Hindlimb muscle (tissue), 1 donor: Measurements from ENCODE around the gene KLHL17. TPM values are rescaled to one million over a fixed set of nuclear protein-coding genes. Genes with fewer than 3 reads are reported as not detected.

Source experiments
- DNase-seq: peaks from one replicate; pipeline ENCODE4 v3.0.0-alpha.2; 2013
- polyA plus RNA-seq: library from polyadenylated mRNA; unstranded; fragments of 120-200 nt; gene quantifications from one replicate; pipeline ENCODE4 v1.2.1, GENCODE V29; 2013; ENCODE audit not compliant: insufficient read length

The KLHL17 gene
- polyA plus RNA-seq, 1 donor: 6.0 TPM

GRCh38 chr1:952603-953002, 7.8 kb upstream of the KLHL17 start:
- DNase-seq: no peak

DNA sequence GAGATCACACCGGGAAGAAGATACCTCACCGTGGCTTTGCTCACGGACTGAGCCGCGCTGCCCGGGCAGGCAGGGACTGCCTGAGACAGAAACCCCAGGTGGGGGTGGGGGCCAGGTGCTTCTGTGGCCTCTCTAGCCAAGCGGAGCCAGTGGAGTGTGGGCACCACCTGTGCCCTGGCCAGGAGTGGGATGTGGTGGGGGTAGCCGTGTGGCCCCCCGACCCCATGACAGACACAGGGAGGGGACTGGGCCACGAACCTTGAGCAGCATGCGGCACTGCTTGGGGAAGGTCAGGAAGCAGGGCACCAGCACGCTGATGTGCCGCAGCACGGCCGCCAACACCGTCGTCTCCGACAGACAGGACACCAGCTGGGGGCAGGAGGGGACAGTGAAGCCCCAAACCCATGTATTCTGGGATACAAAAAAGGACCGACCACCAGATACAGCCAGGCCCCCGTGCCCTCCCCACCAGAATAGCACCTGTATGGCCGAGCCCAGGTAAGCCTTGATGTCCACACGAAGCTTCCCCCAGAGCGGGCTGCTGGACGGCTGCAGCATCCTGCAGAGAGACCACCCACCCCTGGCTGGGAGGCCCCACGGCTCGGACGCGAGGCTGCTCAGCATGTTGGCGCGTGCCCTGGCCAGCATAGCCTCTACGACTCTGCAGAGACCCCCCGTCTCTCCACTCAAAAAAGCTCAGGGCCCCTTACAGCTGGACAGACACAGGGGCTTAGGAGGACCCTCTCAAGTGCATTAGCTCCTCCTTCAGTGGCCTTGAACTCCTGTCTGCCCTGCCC, 6.7 kb upstream of the KLHL17 start:
- no peak for DNase-seq

DNA sequence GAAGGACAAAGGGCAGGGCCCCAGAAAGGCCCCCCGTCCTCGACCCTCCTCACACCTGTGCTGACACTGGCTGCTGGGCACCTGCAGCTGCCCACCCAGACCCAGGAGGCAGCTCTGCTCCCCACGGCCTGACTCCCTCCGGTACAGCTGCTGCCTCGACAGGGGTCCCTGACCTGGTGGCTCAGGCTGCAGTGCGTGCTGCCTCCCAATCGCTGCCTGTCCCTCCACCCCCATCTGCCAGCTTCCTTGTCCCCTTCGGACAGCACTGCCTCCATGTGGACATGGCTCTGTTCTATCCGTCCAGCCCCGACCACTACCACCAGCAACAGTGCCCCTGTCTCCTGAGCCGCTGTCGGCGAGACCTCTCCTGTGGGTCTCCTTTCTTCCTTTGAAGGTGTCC, 5.5 kb upstream of the KLHL17 start:
- DNase-seq: no peak

GRCh38 chr1:955474-955873, 4.9 kb upstream of the KLHL17 start:
- no peak for DNase-seq

DNA sequence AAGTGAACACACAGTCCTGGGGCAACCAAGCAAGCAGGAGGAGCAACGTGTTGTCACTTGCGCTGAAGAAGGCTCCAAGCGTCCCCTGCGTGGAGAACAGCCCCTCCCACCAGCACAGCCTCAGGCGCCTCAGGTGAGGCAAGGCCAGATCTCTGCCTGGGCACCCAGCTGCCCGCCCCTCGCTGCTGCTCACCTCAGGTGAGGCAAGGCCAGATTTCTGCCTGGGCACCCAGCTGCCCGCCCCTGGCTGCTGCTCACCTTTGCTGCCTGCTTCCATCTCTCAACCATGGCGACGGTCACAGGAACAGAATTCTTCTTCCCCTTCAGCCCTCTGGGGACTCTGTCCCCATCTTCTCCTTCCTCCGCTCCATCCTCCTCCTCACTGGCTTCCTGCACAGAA, 3.7 kb upstream of the KLHL17 start:
- DNase-seq: no peak

- DNase-seq: peak; percentile 90
These were observed 1.3 kb upstream of the KLHL17 start, which contains the start of gene NOC2L for GRCh38 chr1:958823-959730. NOC2L (minus strand) TSS chr1:959256; CDS start chr1:959240, 16 bp downstream.

- no peak for DNase-seq
These were observed 537 bp upstream of the KLHL17 start for GRCh38 chr1:959731-960362.

GRCh38 chr1:961132-961669, 817 bp downstream of the KLHL17 start:
- DNase-seq: no peak

- DNase-seq: no peak
These were observed 2.3 kb downstream of the KLHL17 start for GRCh38 chr1:962381-963300.

- DNase-seq: no peak
These were observed 2.9 kb downstream of the KLHL17 start for GRCh38 chr1:963301-963651.

GRCh38 chr1:963746-964525, 3.6 kb downstream of the KLHL17 start:
- no peak for DNase-seq

DNA sequence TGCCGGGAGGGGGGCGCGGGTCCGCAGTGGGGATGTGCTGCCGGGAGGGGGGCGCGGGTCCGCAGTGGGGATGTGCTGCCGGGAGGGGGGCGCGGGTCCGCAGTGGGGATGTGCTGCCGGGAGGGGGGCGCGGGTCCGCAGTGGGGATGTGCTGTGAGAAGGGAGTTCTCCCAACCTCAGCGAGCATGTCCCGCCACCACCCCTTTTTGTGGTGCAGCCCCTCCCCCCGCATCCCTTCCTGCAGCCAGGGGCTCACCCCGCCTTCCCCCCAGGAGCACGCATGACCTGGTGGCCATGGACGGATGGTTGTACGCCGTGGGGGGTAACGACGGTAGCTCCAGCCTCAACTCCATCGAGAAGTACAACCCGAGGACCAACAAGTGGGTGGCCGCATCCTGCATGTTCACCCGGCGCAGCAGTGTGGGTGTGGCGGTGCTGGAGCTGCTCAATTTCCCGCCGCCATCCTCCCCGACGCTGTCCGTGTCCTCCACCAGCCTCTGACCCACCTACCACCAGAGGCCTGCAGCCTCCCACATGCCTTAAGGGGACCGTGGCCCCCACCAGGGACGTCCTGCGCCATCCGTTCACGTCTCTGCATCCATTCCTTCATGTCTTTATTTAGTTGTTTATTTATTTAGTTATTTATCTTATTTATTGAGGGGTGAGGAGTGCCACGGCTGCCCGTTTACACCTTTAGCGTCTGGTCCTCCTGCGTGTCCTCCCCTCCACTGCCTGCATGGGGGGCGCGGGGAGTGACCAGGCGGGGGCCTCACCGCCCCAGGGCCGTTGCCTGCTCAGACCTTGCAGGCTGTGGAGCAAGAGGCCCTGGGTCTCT, 4.5 kb downstream of the KLHL17 start:
- DNase-seq: no peak

DNA sequence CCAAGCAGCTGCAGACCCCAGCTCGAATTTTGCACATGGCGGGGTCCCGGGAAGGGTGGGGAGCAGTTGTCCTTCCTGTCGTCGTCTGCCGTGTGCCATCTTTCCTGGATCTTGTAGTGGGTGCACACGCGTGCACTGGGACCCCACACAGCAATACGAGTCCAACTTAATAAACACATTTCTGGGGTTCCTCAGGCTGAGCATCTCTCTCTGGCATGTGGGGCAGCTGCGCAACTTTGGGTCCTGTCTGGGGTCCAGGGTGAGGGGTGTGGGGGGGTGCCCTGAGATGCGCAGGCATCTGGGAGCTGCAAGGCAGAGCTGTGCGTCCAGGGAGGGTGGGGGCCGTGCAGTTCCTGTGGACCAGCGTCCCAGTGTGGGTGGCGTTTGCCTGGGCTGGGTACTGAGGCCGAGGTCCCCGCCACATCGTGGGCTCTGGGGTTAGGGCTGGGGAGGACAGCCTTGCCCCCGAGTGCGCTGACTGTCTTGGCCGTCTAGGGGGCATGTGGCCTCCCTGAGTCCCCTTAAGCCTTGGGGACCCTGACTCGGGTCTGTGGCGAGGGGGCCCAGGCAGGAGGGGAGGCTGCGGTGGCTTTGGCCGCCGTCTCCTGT, 5.2 kb downstream of the KLHL17 start:
- no peak for DNase-seq

DNA sequence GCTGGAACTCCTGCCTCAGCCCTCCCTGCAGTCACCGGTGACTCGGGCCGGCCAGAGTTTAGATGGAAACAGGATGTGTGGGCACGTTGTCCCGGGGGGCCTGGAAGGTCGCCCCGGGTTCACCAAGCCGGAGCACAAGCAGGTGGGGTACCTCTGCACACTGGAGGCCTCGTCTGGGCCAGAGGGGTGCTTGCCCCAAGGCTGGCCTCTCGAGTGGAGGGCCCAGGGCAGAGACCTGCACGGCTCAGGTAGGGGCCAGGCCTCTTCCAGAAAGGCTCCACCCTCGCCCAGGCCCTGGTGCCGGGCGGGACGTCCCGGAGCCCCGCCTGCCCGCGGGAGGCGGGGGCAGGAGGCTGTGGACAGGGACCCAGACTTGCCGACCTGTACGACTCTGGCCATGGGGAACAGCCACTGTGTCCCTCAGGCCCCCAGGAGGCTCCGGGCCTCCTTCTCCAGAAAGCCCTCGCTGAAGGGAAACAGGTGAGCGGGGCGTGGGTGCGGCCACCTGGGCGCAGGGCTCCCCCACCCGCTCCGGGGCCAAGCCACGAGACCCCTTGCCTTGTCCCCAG, 5.8 kb downstream of the KLHL17 start, which contains the start of gene PLEKHN1:
Gene PLEKHN1 (plus strand): TSS at position 348 of the 569 bp plus-strand sequence. CDS start 50 bp downstream, at position 398.
- no peak for DNase-seq

- no peak for DNase-seq
These were observed 6.4 kb downstream of the KLHL17 start for GRCh38 chr1:966704-967300.

- no peak for DNase-seq
These were observed 7.3 kb downstream of the KLHL17 start for GRCh38 chr1:967466-968343.

- no peak for DNase-seq
These were observed 9.0 kb downstream of the KLHL17 start for GRCh38 chr1:969260-969855.
